DOHH2 (cell line): ENCODE data around the gene RIN1.

ENCODE experiments used
- EZH2phosphoT487 ChIP-seq: fragments of 200-600 bp; sonication (generic); IDR thresholded peaks from 2 replicates; pipeline ENCODE4 v1.6.1; 2017; ENCODE audit warnings: borderline replicate concordance, mild to moderate bottlenecking, antibody characterized with exemption, low read length, moderate library complexity, mixed read lengths
- TF ChIP-seq, protein P1 (sequence below): fragments of 200-600 bp; sonication (generic); IDR thresholded peaks from one replicate; pipeline ENCODE4 v1.5.1; 2014; ENCODE audit warnings: antibody characterized with exemption, mild to moderate bottlenecking, low read depth, low read length; ENCODE audit not compliant: poor library complexity, severe bottlenecking

DNA sequence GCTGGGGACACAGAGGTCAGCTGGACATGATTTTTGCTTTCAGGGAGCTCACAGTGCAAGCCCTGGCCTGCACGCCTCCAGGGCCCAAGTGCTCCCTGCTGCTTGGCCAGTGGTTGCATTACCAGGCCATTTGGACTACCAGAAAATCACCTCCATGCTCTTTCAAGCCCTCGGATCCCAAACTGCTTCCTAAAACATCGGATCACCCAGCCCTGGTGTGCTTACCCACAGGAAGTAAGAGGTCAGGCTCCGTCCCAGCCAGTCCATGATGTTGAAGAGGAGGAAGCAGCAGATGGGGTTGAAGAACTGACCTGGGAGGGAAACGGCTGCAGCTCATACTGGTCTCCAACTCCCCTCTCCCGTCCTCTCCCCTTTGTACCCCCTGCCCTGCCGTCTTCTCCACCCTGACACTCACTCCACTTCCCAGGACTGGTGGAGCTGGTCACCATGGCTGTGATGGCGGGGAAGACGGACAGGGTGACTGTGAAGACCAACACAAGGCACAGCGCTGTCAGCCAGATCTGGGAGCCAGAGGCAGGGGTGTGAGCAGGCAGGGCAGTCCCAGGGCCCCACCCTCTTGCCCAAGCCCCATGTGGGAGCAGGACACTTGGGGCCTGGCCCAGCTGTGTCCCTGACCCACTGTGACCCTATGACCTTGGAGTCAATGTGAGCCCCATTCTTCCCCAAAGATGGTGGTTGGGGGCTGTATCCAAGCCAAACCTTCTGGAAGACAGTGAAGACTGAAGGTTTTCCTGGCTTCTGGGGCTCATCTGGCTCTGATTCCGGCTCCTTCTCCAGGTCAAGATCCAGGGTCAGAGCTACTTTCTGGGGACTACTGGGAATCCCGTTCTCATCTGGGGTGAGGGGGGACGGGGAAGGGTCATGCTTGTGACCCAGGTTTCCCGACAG, 29.7 kb upstream of the RIN1 start:
- TF ChIP-seq, protein P1, sequence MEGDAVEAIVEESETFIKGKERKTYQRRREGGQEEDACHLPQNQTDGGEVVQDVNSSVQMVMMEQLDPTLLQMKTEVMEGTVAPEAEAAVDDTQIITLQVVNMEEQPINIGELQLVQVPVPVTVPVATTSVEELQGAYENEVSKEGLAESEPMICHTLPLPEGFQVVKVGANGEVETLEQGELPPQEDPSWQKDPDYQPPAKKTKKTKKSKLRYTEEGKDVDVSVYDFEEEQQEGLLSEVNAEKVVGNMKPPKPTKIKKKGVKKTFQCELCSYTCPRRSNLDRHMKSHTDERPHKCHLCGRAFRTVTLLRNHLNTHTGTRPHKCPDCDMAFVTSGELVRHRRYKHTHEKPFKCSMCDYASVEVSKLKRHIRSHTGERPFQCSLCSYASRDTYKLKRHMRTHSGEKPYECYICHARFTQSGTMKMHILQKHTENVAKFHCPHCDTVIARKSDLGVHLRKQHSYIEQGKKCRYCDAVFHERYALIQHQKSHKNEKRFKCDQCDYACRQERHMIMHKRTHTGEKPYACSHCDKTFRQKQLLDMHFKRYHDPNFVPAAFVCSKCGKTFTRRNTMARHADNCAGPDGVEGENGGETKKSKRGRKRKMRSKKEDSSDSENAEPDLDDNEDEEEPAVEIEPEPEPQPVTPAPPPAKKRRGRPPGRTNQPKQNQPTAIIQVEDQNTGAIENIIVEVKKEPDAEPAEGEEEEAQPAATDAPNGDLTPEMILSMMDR, result no peak
- no peak for TF ChIP-seq EZH2phosphoT487
